GM12878 (cell line): ENCODE data around the gene NLRP9. TPM values are rescaled to one million over a fixed set of nuclear protein-coding genes. Genes with fewer than 3 reads are reported as not detected.

Source experiments
- ATAC-seq: fragments of 200-7000 bp; cut with Tn5 transposase; 3 replicates; pipeline ENCODE4 v1.9.1; 2020; ENCODE audit warnings: mild to moderate bottlenecking, moderate library complexity
- BruUV-seq: library from RNA; stranded (reverse); fragments of 400-500 nt; replicated peaks from 2 replicates; lab custom pipeline; 2021; lab: Mats Ljungman, UMichigan
- CTCF ChIA-PET: fragments of 300-600 bp; sonication (Branson Sonifier 250); formaldehyde crosslinking; extraction: SDS; loops from one replicate; lab custom pipeline; 2021; ENCODE audit warnings: inconsistent platforms; lab: Yijun Ruan, JAX
- POLR2A ChIA-PET: fragments of 350-600 bp; formaldehyde crosslinking; extraction: SDS; loops from one replicate; lab custom pipeline; 2021; ENCODE audit warnings: inconsistent platforms; lab: Charles Lee
- RAD21 ChIA-PET: fragments of 300-600 bp; sonication (Branson Sonifier 250); formaldehyde crosslinking; loops from one replicate; lab custom pipeline; 2023; ENCODE audit warnings: antibody characterized with exemption; ENCODE audit not compliant: unreplicated experiment; lab: Charles Lee
- SMC1A ChIA-PET: fragments of 300-600 bp; sonication (Branson Sonifier 250); formaldehyde crosslinking; loops from one replicate; lab custom pipeline; 2023; ENCODE audit not compliant: unreplicated experiment, uncharacterized antibody; lab: Charles Lee
- DNase-seq: peaks from one replicate; pipeline ENCODE4 v3.0.0-alpha.2; 2011; ENCODE audit warnings: low read depth, low spot score
- FAIRE-seq: peaks from 3 replicates; lab custom pipeline; 2011; peaks lifted over from hg19 to GRCh38; lab: Jason Lieb, UNC
- H2AFZ ChIP-seq: 2 replicates; pipeline ENCODE4 v1.6.0; 2011; ENCODE audit warnings: low read depth, low read length, control low read depth; ENCODE audit not compliant: control insufficient read depth
- H3K27ac ChIP-seq: 2 replicates; pipeline ENCODE4 v1.5.1; 2011; ENCODE audit warnings: control low read depth; ENCODE audit not compliant: control insufficient read depth, insufficient read depth
- H3K27me3 ChIP-seq, 2 experiments: replicated peaks in 1 of 2; 2 replicates each; pipeline versions ENCODE4 v1.6.0 to v1.6.1; 2011; ENCODE audit warnings: low read length in 1 of 2; ENCODE audit not compliant: control insufficient read depth in 2 of 2, insufficient read depth in 2 of 2
- H3K36me3 ChIP-seq, 2 experiments: 2 replicates each; pipeline ENCODE4 v1.5.1; 2011; ENCODE audit warnings: low read length in 1 of 2; ENCODE audit not compliant: control insufficient read depth in 2 of 2, insufficient read depth in 2 of 2
- H3K4me1 ChIP-seq: 2 replicates; pipeline ENCODE4 v1.6.1; 2011; ENCODE audit warnings: mild to moderate bottlenecking, low read length, moderate library complexity, mixed read lengths; ENCODE audit not compliant: control insufficient read depth, insufficient read depth
- H3K4me2 ChIP-seq: 2 replicates; pipeline ENCODE4 v1.6.0; 2011; ENCODE audit warnings: control low read depth; ENCODE audit not compliant: control insufficient read depth, insufficient read depth
- H3K4me3 ChIP-seq: fragments of 200-600 bp; sonication (generic); 2 replicates; pipeline ENCODE4 v1.5.1; 2016
- H3K79me2 ChIP-seq: 2 replicates; pipeline ENCODE4 v1.6.0; 2011; ENCODE audit warnings: low read length; ENCODE audit not compliant: control insufficient read depth, insufficient read depth
- H3K9ac ChIP-seq: 2 replicates; pipeline ENCODE4 v1.8.0; 2011; ENCODE audit warnings: low read length, control low read depth, mixed read lengths; ENCODE audit not compliant: control insufficient read depth, insufficient read depth
- H3K9me3 ChIP-seq: replicated peaks from 3 replicates; pipeline ENCODE4 v1.5.1; 2011; ENCODE audit warnings: mild to moderate bottlenecking, low read length; ENCODE audit not compliant: control insufficient read depth, insufficient read depth
- H4K20me1 ChIP-seq: 2 replicates; pipeline ENCODE4 v1.6.0; 2011; ENCODE audit not compliant: control insufficient read depth, insufficient read depth
- CREB1 ChIP-seq: IDR thresholded peaks from 2 replicates; pipeline ENCODE4 v1.6.1; 2012; ENCODE audit warnings: low read depth, mild to moderate bottlenecking, inconsistent platforms
- EED ChIP-seq: sonication (generic); IDR thresholded peaks from 2 replicates; pipeline ENCODE4 v1.6.1; 2016; ENCODE audit warnings: antibody characterized with exemption, low read depth
- LARP7 ChIP-seq: fragments of 450-650 bp; IDR thresholded peaks from 2 replicates; pipeline ENCODE4 v1.6.1; 2017; ENCODE audit warnings: mild to moderate bottlenecking
- TCF3 ChIP-seq: IDR thresholded peaks from 2 replicates; pipeline ENCODE4 v1.6.1; 2012; ENCODE audit warnings: low read depth, mild to moderate bottlenecking, low read length, borderline replicate concordance; ENCODE audit not compliant: insufficient read depth
- ZNF622 ChIP-seq: fragments of 450-650 bp; IDR thresholded peaks from 2 replicates; pipeline ENCODE4 v1.6.1; 2017; ENCODE audit warnings: mild to moderate bottlenecking, inconsistent platforms
- WGBS: methylation state at CpG from one replicate; pipeline ENCODE4 v1.1.6; 2016; ENCODE audit warnings: low lambda C conversion rate; ENCODE audit not compliant: insufficient replicate concordance, insufficient coverage; ENCODE audit errors: missing lambda C conversion rate; 5-methylcytosine and 5-hydroxymethylcytosine counted together
- in situ Hi-C: fragments of 300-500 bp; cut with MboI; formaldehyde crosslinking; loops from 9 replicates; pipeline ENCODE4 v1.14.3; 2018; ENCODE audit warnings: mixed read lengths
- intact Hi-C: fragments of 100-400 bp; cut with micrococcal nuclease; formaldehyde crosslinking; loops from one replicate; pipeline ENCODE4 v1.14.2; 2022; ENCODE audit not compliant: unreplicated experiment
- polyA plus RNA-seq, 11 experiments: library from polyadenylated mRNA; depleted of rRNA in 4 of 11; unstranded in 6 of 11; stranded (reverse) in 5 of 11; fragments of >200 nt; fragmentation: Nextera tagmentation in 4 of 11; fragmentation: Illumina TruSeq in 1 of 11; extraction: Ambion mirVana in 4 of 11; extraction: Trizol in 1 of 11; gene quantifications; 1 replicate in 1 of 11; 2 replicates in 10 of 11; pipeline versions ENCODE4 v1.2.1 to v1.2.3, GENCODE V29; 2011 to 2016; ENCODE audit warnings: inconsistent platforms in 2 of 11, missing spikeins in 2 of 11, low read depth in 1 of 11
- total RNA-seq, 4 experiments: library from RNA; depleted of rRNA in 3 of 4; stranded (reverse); fragments of >200 nt in 3 of 4; fragmentation: Illumina TruSeq in 1 of 4; extraction: Trizol in 1 of 4; gene quantifications; 2 replicates each; pipeline versions ENCODE4 v1.2.1 to v1.2.3, GENCODE V29; 2013 to 2021
- TF ChIP-seq, protein P1 (sequence below): IDR thresholded peaks from 2 replicates; pipeline ENCODE4 v1.6.1; 2012; ENCODE audit warnings: low read depth, low read length, improper control_type of control experiment
- TF ChIP-seq, protein P2 (sequence below): fragments of 450-650 bp; formaldehyde crosslinking; IDR thresholded peaks from 2 replicates; pipeline ENCODE4 v1.4.0; 2020; ENCODE audit warnings: mild to moderate bottlenecking, moderate library complexity
- TF ChIP-seq, protein P3 (sequence below): fragments of 450-650 bp; IDR thresholded peaks from 2 replicates; pipeline ENCODE4 v1.6.1; 2016; ENCODE audit warnings: mild to moderate bottlenecking

The NLRP9 gene
- total and polyA plus RNA-seq, 10 of the 15 experiments (the other 5 are each of a cell fraction or from before 2014, with no cell fraction given), result not detected

- RAD21 ChIA-PET, result no interaction called here
- no peak overlapping the region for H3K4me2 ChIP-seq
- no peak for ATAC-seq
- CTCF ChIA-PET, result no interaction called here
- no peaks in the 10 kb centered on the region for H3K4me1 ChIP-seq
- H3K27me3 ChIP-seq, result no peaks in the 10 kb centered on the region
- no peaks in the 10 kb centered on the region for H3K9me3 ChIP-seq
- no peak overlapping the region for H3K4me3 ChIP-seq
- no peak overlapping the region for H2AFZ ChIP-seq
- POLR2A ChIA-PET, result no interaction called here
- intact Hi-C loops (no loop called here), in situ Hi-C loops (no loop called here)
- H3K79me2 ChIP-seq, result no peaks in the 10 kb centered on the region
- SMC1A ChIA-PET, result no interaction called here
- WGBS, result 93% methylated on average over 20 of the region's 20 CpGs
- H3K27ac ChIP-seq, result no peak overlapping the region
- peaks cover 8 to 18% of the 10 kb centered on the region in 2 experiments; a peak in 2 of 4 replicates for H3K36me3 ChIP-seq
- TF ChIP-seq LARP7, result no peak
- TF ChIP-seq, all 136 proteins: peak for 0
- H4K20me1 ChIP-seq, result no peaks in the 10 kb centered on the region
- no peak overlapping the region for H3K9ac ChIP-seq
- FAIRE-seq (no peak), DNase-seq (no peak)
- BruUV-seq, result no TSS peak
Measured at GRCh38 chr19:55696301-55697068, 41.7 kb downstream of the NLRP9 start.

- Histone ChIP-seq H3K27me3 (no peaks in the 10 kb centered on the region), H3K79me2 (no peaks in the 10 kb centered on the region), H3K27ac (no peak overlapping the region), H4K20me1 (no peaks in the 10 kb centered on the region), H3K36me3 (peaks cover 7 to 24% of the 10 kb centered on the region in 2 experiments; a peak in 3 of 4 replicates), H3K9ac (no peak overlapping the region), H3K9me3 (no peaks in the 10 kb centered on the region), H2AFZ (no peak overlapping the region), H3K4me3 (no peak overlapping the region), H3K4me1 (no peaks in the 10 kb centered on the region), H3K4me2 (no peak overlapping the region)
- ChIA-PET POLR2A (no interaction called here), SMC1A (no interaction called here), CTCF (no interaction called here), RAD21 (no interaction called here)
- in situ Hi-C loops (no loop called here), intact Hi-C loops (no loop called here)
- no peak for FAIRE-seq
- no TSS peak for BruUV-seq
- WGBS, result 91% methylated on average over 16 of the region's 23 CpGs
- ATAC-seq, result no peak
- DNase-seq, result no peak
- TF ChIP-seq, protein P1, sequence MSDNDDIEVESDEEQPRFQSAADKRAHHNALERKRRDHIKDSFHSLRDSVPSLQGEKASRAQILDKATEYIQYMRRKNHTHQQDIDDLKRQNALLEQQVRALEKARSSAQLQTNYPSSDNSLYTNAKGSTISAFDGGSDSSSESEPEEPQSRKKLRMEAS, result no peak
- no peak for TF ChIP-seq TCF3
- TF ChIP-seq CREB1, result no peak
- TF ChIP-seq, protein P2, sequence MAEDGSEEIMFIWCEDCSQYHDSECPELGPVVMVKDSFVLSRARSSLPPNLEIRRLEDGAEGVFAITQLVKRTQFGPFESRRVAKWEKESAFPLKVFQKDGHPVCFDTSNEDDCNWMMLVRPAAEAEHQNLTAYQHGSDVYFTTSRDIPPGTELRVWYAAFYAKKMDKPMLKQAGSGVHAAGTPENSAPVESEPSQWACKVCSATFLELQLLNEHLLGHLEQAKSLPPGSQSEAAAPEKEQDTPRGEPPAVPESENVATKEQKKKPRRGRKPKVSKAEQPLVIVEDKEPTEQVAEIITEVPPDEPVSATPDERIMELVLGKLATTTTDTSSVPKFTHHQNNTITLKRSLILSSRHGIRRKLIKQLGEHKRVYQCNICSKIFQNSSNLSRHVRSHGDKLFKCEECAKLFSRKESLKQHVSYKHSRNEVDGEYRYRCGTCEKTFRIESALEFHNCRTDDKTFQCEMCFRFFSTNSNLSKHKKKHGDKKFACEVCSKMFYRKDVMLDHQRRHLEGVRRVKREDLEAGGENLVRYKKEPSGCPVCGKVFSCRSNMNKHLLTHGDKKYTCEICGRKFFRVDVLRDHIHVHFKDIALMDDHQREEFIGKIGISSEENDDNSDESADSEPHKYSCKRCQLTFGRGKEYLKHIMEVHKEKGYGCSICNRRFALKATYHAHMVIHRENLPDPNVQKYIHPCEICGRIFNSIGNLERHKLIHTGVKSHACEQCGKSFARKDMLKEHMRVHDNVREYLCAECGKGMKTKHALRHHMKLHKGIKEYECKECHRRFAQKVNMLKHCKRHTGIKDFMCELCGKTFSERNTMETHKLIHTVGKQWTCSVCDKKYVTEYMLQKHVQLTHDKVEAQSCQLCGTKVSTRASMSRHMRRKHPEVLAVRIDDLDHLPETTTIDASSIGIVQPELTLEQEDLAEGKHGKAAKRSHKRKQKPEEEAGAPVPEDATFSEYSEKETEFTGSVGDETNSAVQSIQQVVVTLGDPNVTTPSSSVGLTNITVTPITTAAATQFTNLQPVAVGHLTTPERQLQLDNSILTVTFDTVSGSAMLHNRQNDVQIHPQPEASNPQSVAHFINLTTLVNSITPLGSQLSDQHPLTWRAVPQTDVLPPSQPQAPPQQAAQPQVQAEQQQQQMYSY (CRISPR knock-in tag), result no peak
- no peak for TF ChIP-seq EED
- TF ChIP-seq, protein P3, sequence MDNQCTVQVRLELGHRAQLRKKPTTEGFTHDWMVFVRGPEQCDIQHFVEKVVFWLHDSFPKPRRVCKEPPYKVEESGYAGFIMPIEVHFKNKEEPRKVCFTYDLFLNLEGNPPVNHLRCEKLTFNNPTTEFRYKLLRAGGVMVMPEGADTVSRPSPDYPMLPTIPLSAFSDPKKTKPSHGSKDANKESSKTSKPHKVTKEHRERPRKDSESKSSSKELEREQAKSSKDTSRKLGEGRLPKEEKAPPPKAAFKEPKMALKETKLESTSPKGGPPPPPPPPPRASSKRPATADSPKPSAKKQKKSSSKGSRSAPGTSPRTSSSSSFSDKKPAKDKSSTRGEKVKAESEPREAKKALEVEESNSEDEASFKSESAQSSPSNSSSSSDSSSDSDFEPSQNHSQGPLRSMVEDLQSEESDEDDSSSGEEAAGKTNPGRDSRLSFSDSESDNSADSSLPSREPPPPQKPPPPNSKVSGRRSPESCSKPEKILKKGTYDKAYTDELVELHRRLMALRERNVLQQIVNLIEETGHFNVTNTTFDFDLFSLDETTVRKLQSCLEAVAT, result no peak
- TF ChIP-seq ZNF622, result no peak
Measured at GRCh38 chr19:55695511-55696290, 42.5 kb downstream of the NLRP9 start.
